Endothelial cell of umbilical vein (primary cell): ENCODE measurements around the gene BMERB1. TPM values are rescaled to one million over a fixed set of nuclear protein-coding genes. Genes with fewer than 3 reads are reported as not detected.
"Not testable (repeated sequence)": the region's sequence is repeated elsewhere in the genome, so short reads cannot be mapped to it uniquely, and the experiment has no call there.

Experiments used
- BruUV-seq: library from RNA; stranded (reverse); fragments of 400-500 nt; replicated peaks from 2 replicates; lab custom pipeline; 2021; lab: Mats Ljungman, UMichigan
- CTCF ChIA-PET: fragments of 300-600, 350-600 bp; sonication (Branson Sonifier 250); formaldehyde crosslinking; loops from one replicate; lab custom pipeline; 2021; ENCODE audit warnings: antibody characterized with exemption, inconsistent platforms; lab: Charles Lee
- POLR2A ChIA-PET: fragments of 300-600, 350-600 bp; sonication (Branson Sonifier 250); formaldehyde crosslinking; loops from one replicate; lab custom pipeline; 2021; ENCODE audit warnings: antibody characterized with exemption, inconsistent platforms; lab: Charles Lee
- DNase-seq: peaks from one replicate; pipeline ENCODE4 v3.0.0-alpha.2; 2011; ENCODE audit warnings: low read depth, low spot score
- FAIRE-seq: peaks from 2 replicates; lab custom pipeline; 2011; peaks lifted over from hg19 to GRCh38; lab: Jason Lieb, UNC
- H2AFZ ChIP-seq: 2 replicates; pipeline ENCODE4 v1.6.0; 2012; ENCODE audit warnings: low read depth, low read length, control low read depth, inconsistent platforms
- H3K27ac ChIP-seq: 2 replicates; pipeline ENCODE4 v1.5.1; 2011; ENCODE audit warnings: low read depth, mild to moderate bottlenecking, control low read depth, low read length, moderate library complexity; ENCODE audit not compliant: insufficient read depth
- H3K27me3 ChIP-seq, 2 experiments: 2 replicates each; pipeline versions ENCODE4 v1.6.0 to v1.6.1; 2011; ENCODE audit warnings: low read length in 2 of 2, mixed read lengths in 1 of 2; ENCODE audit not compliant: control insufficient read depth in 2 of 2, insufficient read depth in 2 of 2
- H3K36me3 ChIP-seq, 2 experiments: 2 replicates in 1 of 2; 3 replicates in 1 of 2; pipeline ENCODE4 v1.5.1; 2011; ENCODE audit warnings: low read length in 2 of 2, mild to moderate bottlenecking in 1 of 2, moderate library complexity in 1 of 2; ENCODE audit not compliant: control insufficient read depth in 2 of 2, insufficient read depth in 2 of 2; ENCODE audit errors: extremely low read depth in 1 of 2
- H3K4me1 ChIP-seq: 3 replicates; pipeline ENCODE4 v1.5.1; 2011; ENCODE audit warnings: mild to moderate bottlenecking, low read length; ENCODE audit not compliant: control insufficient read depth, insufficient read depth; ENCODE audit errors: extremely low read depth
- H3K4me2 ChIP-seq: 2 replicates; pipeline ENCODE4 v1.6.1; 2011; ENCODE audit warnings: low read length, control low read depth, mixed read lengths; ENCODE audit not compliant: insufficient read depth
- H3K4me3 ChIP-seq, 3 experiments: fragments of 200-600 bp in 1 of 3; sonication (generic), shearing (Covaris generic) in 1 of 3; replicated peaks in 1 of 3; 2 replicates each; pipeline ENCODE4 v1.5.1; 2011 to 2016; ENCODE audit warnings: control low read depth in 3 of 3, low read length in 3 of 3, mild to moderate bottlenecking in 2 of 3, inconsistent platforms in 1 of 3, low read depth in 1 of 3, moderate library complexity in 1 of 3; ENCODE audit not compliant: insufficient read depth in 1 of 3
- H3K79me2 ChIP-seq: 2 replicates; pipeline ENCODE4 v1.6.0; 2012; ENCODE audit warnings: low read length, inconsistent platforms; ENCODE audit not compliant: control insufficient read depth, insufficient read depth
- H3K9ac ChIP-seq: replicated peaks from 2 replicates; pipeline ENCODE3; 2011; ENCODE audit warnings: low read length, control low read depth; ENCODE audit not compliant: insufficient read depth; ENCODE audit errors: extremely low read depth
- H3K9me1 ChIP-seq: replicated peaks from 3 replicates; pipeline ENCODE4 v1.6.0; 2011; ENCODE audit warnings: mild to moderate bottlenecking, low read length; ENCODE audit not compliant: control insufficient read depth, insufficient read depth; ENCODE audit errors: extremely low read depth
- H3K9me3 ChIP-seq: replicated peaks from 2 replicates; pipeline ENCODE4 v1.5.1; 2012; ENCODE audit warnings: low read length, inconsistent platforms; ENCODE audit not compliant: control insufficient read depth, insufficient read depth
- H4K20me1 ChIP-seq: replicated peaks from 2 replicates; pipeline ENCODE3; 2011; ENCODE audit warnings: mild to moderate bottlenecking, low read length; ENCODE audit not compliant: control insufficient read depth, insufficient read depth; ENCODE audit errors: extremely low read depth
- EZH2 ChIP-seq: IDR thresholded peaks from 2 replicates; pipeline ENCODE4 v1.6.1; 2012; ENCODE audit warnings: borderline replicate concordance, low read depth, mild to moderate bottlenecking, moderate library complexity, low read length, inconsistent platforms; ENCODE audit not compliant: severe bottlenecking
- FOS ChIP-seq: IDR thresholded peaks from 2 replicates; pipeline ENCODE4 v1.6.1; 2011; ENCODE audit warnings: mild to moderate bottlenecking, low read length, moderate library complexity, borderline replicate concordance; ENCODE audit not compliant: insufficient read depth
- GATA2 ChIP-seq: IDR thresholded peaks from 2 replicates; pipeline ENCODE4 v1.7.0; 2011; ENCODE audit warnings: low read depth, mild to moderate bottlenecking, moderate library complexity, mixed read lengths, low read length; ENCODE audit not compliant: insufficient read length, insufficient read depth
- JUN ChIP-seq: IDR thresholded peaks from 2 replicates; pipeline ENCODE4 v1.6.1; 2011; ENCODE audit warnings: borderline replicate concordance, low read depth; ENCODE audit not compliant: insufficient read length, insufficient read depth
- MAX ChIP-seq: IDR thresholded peaks from 2 replicates; pipeline ENCODE4 v1.6.1; 2011; ENCODE audit not compliant: insufficient read depth, insufficient read length
- MYC ChIP-seq: IDR thresholded peaks from one replicate; pipeline ENCODE4 v1.6.1; 2011; ENCODE audit warnings: mild to moderate bottlenecking, low read depth, low read length
- POLR2A ChIP-seq: IDR thresholded peaks from 2 replicates; pipeline ENCODE4 v1.6.1; 2012; ENCODE audit warnings: low read depth, mild to moderate bottlenecking, control low read depth, low read length
- POLR2AphosphoS5 ChIP-seq: IDR thresholded peaks from 2 replicates; pipeline ENCODE4 v1.6.1; 2012; ENCODE audit warnings: low read depth, mild to moderate bottlenecking, control low read depth, low read length, moderate library complexity; ENCODE audit not compliant: insufficient read depth
- dilution Hi-C: fragments of 300-500 bp; cut with MboI; formaldehyde crosslinking; loops from one replicate; pipeline ENCODE4 v1.15.0; 2019; ENCODE audit warnings: low sequenced_read_pairs; ENCODE audit not compliant: extremely low pct_ligation_motif_present
- intact Hi-C: fragments of 100-400 bp; cut with micrococcal nuclease; formaldehyde crosslinking; loops from one replicate; pipeline ENCODE4 v1.10.0; 2022
- polyA plus RNA-seq, 4 experiments: library from polyadenylated mRNA; depleted of rRNA in 3 of 4; stranded (reverse) in 3 of 4; unstranded in 1 of 4; fragments of >200 nt; gene quantifications; 2 replicates each; pipeline versions ENCODE4 v1.2.1 to v1.2.3, GENCODE V29; 2011 to 2012; ENCODE audit warnings: missing spikeins in 1 of 4
- total RNA-seq: library from RNA; stranded (reverse); gene quantifications from 2 replicates; pipeline ENCODE4 v1.2.3, GENCODE V29; 2021
- TF ChIP-seq, protein P1 (sequence below), 2 donors: IDR thresholded peaks; 1 replicate in 1 of 2; 2 replicates in 1 of 2; pipeline ENCODE4 v1.5.1; 2011; ENCODE audit warnings: low read length in 2 of 2, mild to moderate bottlenecking in 2 of 2, moderate library complexity in 2 of 2, control low read depth in 1 of 2, inconsistent platforms in 1 of 2, low read depth in 1 of 2; ENCODE audit not compliant: insufficient read depth in 1 of 2; ENCODE audit errors: extremely low read depth in 1 of 2

Gene BMERB1
- total and polyA plus RNA-seq, 2 donors (not counting 3 experiments of a cell fraction or from before 2014, with no cell fraction given) = 14.1 to 17.4 TPM

DNA sequence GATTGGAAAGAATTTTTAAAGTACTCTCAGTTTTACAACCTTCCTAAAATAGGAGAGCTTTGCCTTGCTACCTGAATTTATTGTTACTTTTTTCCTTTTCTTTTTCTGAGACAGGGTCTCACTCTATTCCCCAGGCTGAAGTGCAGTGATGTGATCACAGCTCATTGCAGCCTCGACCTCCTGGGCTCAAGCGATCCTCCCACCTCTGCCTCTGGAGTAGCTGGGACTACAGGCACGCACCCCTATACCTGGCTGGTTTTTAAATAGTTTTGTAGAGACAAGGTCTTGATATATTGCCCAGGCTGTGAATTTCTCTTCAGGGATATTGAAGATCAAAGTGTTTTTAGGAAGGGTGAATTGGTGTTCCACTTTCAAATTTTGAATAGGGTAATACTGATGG, 35.1 kb upstream of the BMERB1 start:
- BruUV-seq = no TSS peak
- H4K20me1 ChIP-seq = no peaks in the 10 kb centered on the region
- POLR2A ChIA-PET = no interaction called here
- H3K9me1 ChIP-seq = no peaks in the 10 kb centered on the region
- DNase-seq (no peak), FAIRE-seq (no peak)
- H3K4me2 ChIP-seq = no peak overlapping the region
- H2AFZ ChIP-seq = no peak overlapping the region
- H3K27me3 ChIP-seq = no peaks in the 10 kb centered on the region
- no peak overlapping the region for H3K27ac ChIP-seq
- no peaks in the 10 kb centered on the region for H3K79me2 ChIP-seq
- TF ChIP-seq MAX (no peak), FOS (no peak), MYC (no peak), JUN (no peak), GATA2 (no peak), EZH2 (no peak), POLR2AphosphoS5 (no peak), POLR2A (no peak)
- TF ChIP-seq, protein P1, sequence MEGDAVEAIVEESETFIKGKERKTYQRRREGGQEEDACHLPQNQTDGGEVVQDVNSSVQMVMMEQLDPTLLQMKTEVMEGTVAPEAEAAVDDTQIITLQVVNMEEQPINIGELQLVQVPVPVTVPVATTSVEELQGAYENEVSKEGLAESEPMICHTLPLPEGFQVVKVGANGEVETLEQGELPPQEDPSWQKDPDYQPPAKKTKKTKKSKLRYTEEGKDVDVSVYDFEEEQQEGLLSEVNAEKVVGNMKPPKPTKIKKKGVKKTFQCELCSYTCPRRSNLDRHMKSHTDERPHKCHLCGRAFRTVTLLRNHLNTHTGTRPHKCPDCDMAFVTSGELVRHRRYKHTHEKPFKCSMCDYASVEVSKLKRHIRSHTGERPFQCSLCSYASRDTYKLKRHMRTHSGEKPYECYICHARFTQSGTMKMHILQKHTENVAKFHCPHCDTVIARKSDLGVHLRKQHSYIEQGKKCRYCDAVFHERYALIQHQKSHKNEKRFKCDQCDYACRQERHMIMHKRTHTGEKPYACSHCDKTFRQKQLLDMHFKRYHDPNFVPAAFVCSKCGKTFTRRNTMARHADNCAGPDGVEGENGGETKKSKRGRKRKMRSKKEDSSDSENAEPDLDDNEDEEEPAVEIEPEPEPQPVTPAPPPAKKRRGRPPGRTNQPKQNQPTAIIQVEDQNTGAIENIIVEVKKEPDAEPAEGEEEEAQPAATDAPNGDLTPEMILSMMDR (IDR thresholded peaks at IDR 0.05; ENCODE audit: extremely low read depth in 1 of 2, insufficient read depth in 1 of 2, low read depth in 1 of 2, low read length in 2 of 2) = no peak
- H3K36me3 ChIP-seq = no peaks in the 10 kb centered on the region
- dilution Hi-C loops (no loop called here), intact Hi-C loops (no loop called here)
- CTCF ChIA-PET = interaction anchor here (1.4 kb wide), 1 partner anchor 28 kb away, joined by 6 read pairs; no protein-coding TSS in a partner anchor
- no peak overlapping the region for H3K9ac ChIP-seq
- no peaks in the 10 kb centered on the region for H3K9me3 ChIP-seq
- no peak overlapping the region for H3K4me3 ChIP-seq
- no peaks in the 10 kb centered on the region for H3K4me1 ChIP-seq

GRCh38 chr16:15400314-15400713, 34.1 kb upstream of the BMERB1 start:
- BruUV-seq, H3K36me3 ChIP-seq, H3K79me2 ChIP-seq, H3K4me3 ChIP-seq, H3K27me3 ChIP-seq, FAIRE-seq, H3K9me1 ChIP-seq, DNase-seq, POLR2A ChIA-PET, H3K27ac ChIP-seq, CTCF ChIA-PET, H4K20me1 ChIP-seq, dilution Hi-C loops, intact Hi-C loops, H3K9ac ChIP-seq, H2AFZ ChIP-seq, H3K9me3 ChIP-seq, H3K4me1 ChIP-seq, H3K4me2 ChIP-seq: not testable (repeated sequence)
